Lung (tissue), 12 donors: ENCODE data around the gene KCP. TPM values are rescaled to one million over a fixed set of nuclear protein-coding genes. Genes with fewer than 3 reads are reported as not detected.

Experiments used
- ATAC-seq: fragments of 200-7000 bp; cut with Tn5 transposase; one replicate; pipeline ENCODE4 v1.9.1; 2020; ENCODE audit warnings: moderate number of reproducible peaks; ENCODE audit not compliant: insufficient read depth, low FRiP score
- DNase-seq, 3 donors: peaks; one replicate each; pipeline ENCODE4 v3.0.0-alpha.2; 2013 to 2017
- H3K27ac ChIP-seq, 2 donors: one replicate each; pipeline ENCODE4 v1.5.1; 2013; ENCODE audit warnings: mild to moderate bottlenecking in 2 of 2, moderate library complexity in 2 of 2, control low read depth in 1 of 2, inconsistent platforms in 1 of 2, low read depth in 1 of 2, low read length in 1 of 2
- H3K27me3 ChIP-seq, 3 donors: one replicate each; pipeline ENCODE4 v1.5.1; 2013; ENCODE audit warnings: low read length in 2 of 3; ENCODE audit not compliant: control insufficient read depth in 3 of 3, insufficient read depth in 3 of 3
- H3K36me3 ChIP-seq, 4 donors: one replicate each; pipeline ENCODE4 v1.5.1; 2013; ENCODE audit warnings: low read length in 4 of 4, mild to moderate bottlenecking in 1 of 4, moderate library complexity in 1 of 4; ENCODE audit not compliant: control insufficient read depth in 4 of 4, insufficient read depth in 4 of 4
- H3K4me1 ChIP-seq, 5 donors: one replicate each; pipeline ENCODE4 v1.5.1; 2013; ENCODE audit warnings: low read length in 5 of 5, mild to moderate bottlenecking in 2 of 5, moderate library complexity in 1 of 5; ENCODE audit not compliant: control insufficient read depth in 5 of 5, insufficient read depth in 5 of 5
- H3K4me3 ChIP-seq: one replicate; pipeline ENCODE4 v1.5.1; 2013; ENCODE audit warnings: mild to moderate bottlenecking, control low read depth, moderate library complexity
- H3K9ac ChIP-seq, 2 donors: one replicate each; pipeline ENCODE4 v1.5.1; 2013; ENCODE audit warnings: low read length in 2 of 2, control low read depth in 1 of 2; ENCODE audit not compliant: insufficient read depth in 1 of 2
- H3K9me3 ChIP-seq, 4 donors: one replicate each; pipeline ENCODE4 v1.5.1; 2013; ENCODE audit warnings: low read length in 3 of 4, mild to moderate bottlenecking in 1 of 4, moderate library complexity in 1 of 4; ENCODE audit not compliant: control insufficient read depth in 4 of 4, insufficient read depth in 3 of 4
- WGBS, 2 donors: extraction: QIAGEN DNeasy Blood & Tissue Kit; methylation state at CpG; one replicate each; pipeline ENCODE4 v1.1.7; 2013; 5-methylcytosine and 5-hydroxymethylcytosine counted together
- polyA plus RNA-seq, 2 donors: library from polyadenylated mRNA; stranded (reverse); fragments of 200-250 nt; gene quantifications; one replicate each; pipeline ENCODE4 v1.2.1, GENCODE V29; 2013
- total RNA-seq, 2 donors: library from RNA; depleted of rRNA in 1 of 2; stranded (reverse); fragments of >200 nt in 1 of 2; gene quantifications; one replicate each; pipeline ENCODE4 v1.2.1, GENCODE V29; 2014 to 2021
- TF ChIP-seq, protein P1 (sequence below): IDR thresholded peaks from 2 replicates; pipeline ENCODE4 v1.5.1; 2012; ENCODE audit warnings: mild to moderate bottlenecking; ENCODE audit errors: control extremely low read depth, extremely low read depth
- donor health status: control.
- donor health status: control.
- donor health status: Bipolar disorder and iron deficiency.
- donor health status: healthy.
- donor health status: DM: yes; HTN: yes; CAD: no.

Gene KCP
- total and polyA plus RNA-seq, 4 donors: 0.22 to 3.9 (median 0.56) TPM

DNA sequence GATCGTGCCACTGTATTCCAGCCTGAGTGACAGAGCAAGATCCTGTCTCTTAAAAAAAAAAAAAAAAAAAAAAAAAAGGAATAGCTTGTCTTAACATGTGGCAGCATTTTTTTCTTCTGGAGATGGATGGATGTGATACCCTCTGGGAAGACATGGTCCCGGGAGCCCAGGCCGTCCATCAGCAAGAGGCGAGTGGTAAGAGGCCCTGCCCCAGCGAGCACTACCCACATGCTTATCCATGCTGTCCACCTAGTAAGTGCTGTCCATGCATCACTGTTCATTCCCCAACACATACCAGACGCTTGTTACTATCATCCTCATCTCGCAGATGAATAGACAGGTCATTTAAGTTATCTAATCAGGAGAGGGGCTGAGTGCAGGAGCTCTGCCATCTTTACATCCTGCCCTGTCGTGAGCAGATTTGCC is 35.0 kb downstream of the KCP start:
- Histone ChIP-seq H3K36me3 (no peaks in the 10 kb centered on the region), H3K27me3 (no peaks in the 10 kb centered on the region), H3K9me3 (no peaks in the 10 kb centered on the region), H3K27ac (no peak overlapping the region), H3K4me1 (no peaks in the 10 kb centered on the region), H3K9ac (no peak overlapping the region), H3K4me3 (no peak overlapping the region)
- no peak for ATAC-seq
- TF ChIP-seq, protein P1, sequence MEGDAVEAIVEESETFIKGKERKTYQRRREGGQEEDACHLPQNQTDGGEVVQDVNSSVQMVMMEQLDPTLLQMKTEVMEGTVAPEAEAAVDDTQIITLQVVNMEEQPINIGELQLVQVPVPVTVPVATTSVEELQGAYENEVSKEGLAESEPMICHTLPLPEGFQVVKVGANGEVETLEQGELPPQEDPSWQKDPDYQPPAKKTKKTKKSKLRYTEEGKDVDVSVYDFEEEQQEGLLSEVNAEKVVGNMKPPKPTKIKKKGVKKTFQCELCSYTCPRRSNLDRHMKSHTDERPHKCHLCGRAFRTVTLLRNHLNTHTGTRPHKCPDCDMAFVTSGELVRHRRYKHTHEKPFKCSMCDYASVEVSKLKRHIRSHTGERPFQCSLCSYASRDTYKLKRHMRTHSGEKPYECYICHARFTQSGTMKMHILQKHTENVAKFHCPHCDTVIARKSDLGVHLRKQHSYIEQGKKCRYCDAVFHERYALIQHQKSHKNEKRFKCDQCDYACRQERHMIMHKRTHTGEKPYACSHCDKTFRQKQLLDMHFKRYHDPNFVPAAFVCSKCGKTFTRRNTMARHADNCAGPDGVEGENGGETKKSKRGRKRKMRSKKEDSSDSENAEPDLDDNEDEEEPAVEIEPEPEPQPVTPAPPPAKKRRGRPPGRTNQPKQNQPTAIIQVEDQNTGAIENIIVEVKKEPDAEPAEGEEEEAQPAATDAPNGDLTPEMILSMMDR: no peak
- DNase-seq: no peak
- 78 to 84% methylated on average over 8 of the region's 8 CpGs for WGBS, 2 donors

DNA sequence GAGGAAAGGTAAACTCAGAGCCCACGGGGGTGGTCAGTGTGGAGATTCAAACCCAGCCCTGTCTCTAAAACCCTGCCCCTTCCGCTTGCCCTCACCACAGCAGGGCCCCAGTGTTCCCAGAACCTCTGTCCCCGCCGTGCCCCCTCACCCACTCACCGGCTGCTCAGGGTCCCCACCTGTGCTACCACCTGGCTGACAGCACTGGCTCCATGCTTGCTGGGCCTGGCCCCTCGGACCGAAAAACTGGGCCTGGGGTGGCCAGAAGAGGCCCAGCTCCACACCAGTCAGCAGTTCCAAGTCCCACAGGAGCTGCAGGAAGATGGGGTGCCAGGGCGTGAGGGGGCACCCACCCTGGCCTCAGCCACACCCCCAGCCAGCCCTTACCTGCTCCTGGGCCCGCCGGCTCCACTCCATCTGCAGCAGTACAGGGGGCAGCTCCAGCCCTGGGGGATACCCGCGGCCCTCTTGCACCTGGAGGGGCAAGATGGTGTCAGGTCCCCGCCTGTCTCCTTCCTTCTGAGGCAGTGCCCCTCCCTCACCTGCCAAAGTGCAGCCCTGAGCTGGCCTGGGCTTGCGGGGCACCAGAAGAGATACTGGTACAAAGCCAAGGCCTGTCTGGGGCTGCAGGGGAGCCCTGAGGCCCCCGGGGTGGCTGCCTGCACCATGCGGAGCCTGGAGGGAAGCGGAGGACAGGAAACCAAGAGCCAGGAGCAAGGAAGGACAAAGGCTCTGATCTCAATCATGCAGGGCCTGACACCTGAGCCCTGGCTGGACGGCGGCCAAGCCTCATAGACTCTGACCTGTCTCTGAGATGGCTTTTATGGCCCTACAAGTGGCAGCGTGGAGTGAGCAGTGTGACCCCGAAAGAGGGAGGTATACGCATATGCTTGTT is 36.1 kb downstream of the KCP start:
- Histone ChIP-seq H3K9ac (no peak overlapping the region), H3K27ac (no peak overlapping the region), H3K4me3 (no peak overlapping the region), H3K36me3 (no peaks in the 10 kb centered on the region), H3K4me1 (peaks cover 0 to 6% (median 0%) of the 10 kb centered on the region in 5 donors), H3K9me3 (no peaks in the 10 kb centered on the region), H3K27me3 (peaks cover 0 to 3% (median 0%) of the 10 kb centered on the region in 3 donors)
- WGBS, 2 donors: 76 to 84% methylated on average over 22 of the region's 22 CpGs
- ATAC-seq: no peak
- TF ChIP-seq, protein P1: no peak
- no peak for DNase-seq

DNA sequence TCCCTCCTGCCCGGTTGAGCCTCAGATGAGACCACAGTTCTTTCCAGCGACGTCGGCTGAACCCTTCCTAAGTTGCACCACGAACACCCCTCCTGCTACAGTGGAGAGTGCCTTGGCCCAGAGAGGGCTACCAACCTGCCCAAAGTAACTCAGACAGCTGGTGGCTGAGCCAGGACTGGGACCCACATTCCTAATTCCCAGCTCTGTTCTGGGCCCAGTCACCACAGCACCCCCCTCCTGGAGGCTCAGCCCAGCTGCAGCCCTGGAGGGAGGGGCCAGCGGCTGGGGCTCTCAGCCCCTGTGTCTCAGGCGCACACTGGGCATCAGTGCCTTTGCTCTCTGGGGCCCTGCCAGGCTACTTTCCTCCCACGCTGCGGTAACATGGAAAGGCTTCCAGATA is 37.3 kb downstream of the KCP start:
- Histone ChIP-seq H3K36me3 (no peaks in the 10 kb centered on the region), H3K9me3 (no peaks in the 10 kb centered on the region), H3K9ac (no peak overlapping the region), H3K4me1 (peaks cover 0 to 16% (median 0%) of the 10 kb centered on the region in 5 donors), H3K27ac (no peak overlapping the region), H3K27me3 (peaks cover 0 to 8% (median 5%) of the 10 kb centered on the region in 3 donors), H3K4me3 (no peak overlapping the region)
- 86 to 92% methylated on average over 9 of the region's 9 CpGs for WGBS, 2 donors
- TF ChIP-seq, protein P1: no peak
- DNase-seq: no peak
- ATAC-seq: no peak
